Natural killer cell (primary cell): ENCODE data around the gene ACKR3. TPM values are rescaled to one million over a fixed set of nuclear protein-coding genes. Genes with fewer than 3 reads are reported as not detected.

Source experiments
- ATAC-seq, 3 donors: fragments of 150-1000 bp in 2 of 3; fragments of 200-7000 bp in 1 of 3; cut with Tn5 transposase; 1 replicate in 1 of 3; 2 replicates in 2 of 3; pipeline ENCODE4 v1.10.0; 2021; ENCODE audit warnings: mild to moderate bottlenecking in 2 of 3, moderate library complexity in 2 of 3
- DNase-seq, 2 donors: peaks; one replicate each; pipeline versions ENCODE4 v3.0.0 to v3.0.0-alpha.2; 2013 to 2021; ENCODE audit warnings: mixed read lengths in 1 of 2
- H3K27ac ChIP-seq: one replicate; pipeline ENCODE4 v1.5.1; 2013; ENCODE audit warnings: mild to moderate bottlenecking, low read length
- H3K27me3 ChIP-seq: one replicate; pipeline ENCODE4 v1.6.1; 2013; ENCODE audit warnings: low read length; ENCODE audit not compliant: control insufficient read depth, insufficient read depth
- H3K36me3 ChIP-seq: one replicate; pipeline ENCODE4 v1.6.1; 2013; ENCODE audit warnings: low read length; ENCODE audit not compliant: control insufficient read depth, insufficient read depth
- H3K4me1 ChIP-seq: one replicate; pipeline ENCODE4 v1.6.1; 2013; ENCODE audit warnings: low read length; ENCODE audit not compliant: control insufficient read depth, insufficient read depth
- H3K4me3 ChIP-seq: one replicate; pipeline ENCODE4 v1.5.1; 2013; ENCODE audit warnings: low read length
- H3K9me3 ChIP-seq: one replicate; pipeline ENCODE4 v1.6.1; 2013; ENCODE audit warnings: low read length; ENCODE audit not compliant: control insufficient read depth, insufficient read depth
- H3K27ac Mint-ChIP-seq, 2 donors: one replicate each; pipeline ENCODE4 v1.8.0; 2022; ENCODE audit warnings: mild to moderate bottlenecking in 2 of 2, mixed read lengths in 2 of 2, moderate library complexity in 1 of 2
- H3K27me3 Mint-ChIP-seq, 2 donors: one replicate each; pipeline ENCODE4 v1.8.0; 2022; ENCODE audit warnings: low read depth in 2 of 2, mixed read lengths in 2 of 2
- H3K36me3 Mint-ChIP-seq: one replicate; pipeline ENCODE4 v1.8.0; 2022; ENCODE audit warnings: mixed read lengths
- H3K4me1 Mint-ChIP-seq, 2 donors: one replicate each; pipeline ENCODE4 v1.8.0; 2022; ENCODE audit warnings: mixed read lengths in 2 of 2
- H3K4me3 Mint-ChIP-seq: one replicate; pipeline ENCODE4 v1.8.0; 2022; ENCODE audit warnings: mild to moderate bottlenecking, moderate library complexity, mixed read lengths
- H3K9me3 Mint-ChIP-seq, 2 donors: one replicate each; pipeline ENCODE4 v1.8.0; 2022; ENCODE audit warnings: mixed read lengths in 2 of 2
- WGBS: methylation state at CpG from one replicate; pipeline ENCODE4 v1.1.7; 2013; ENCODE audit warnings: missing lambda C conversion rate; ENCODE audit not compliant: insufficient coverage; 5-methylcytosine and 5-hydroxymethylcytosine counted together
- intact Hi-C: fragments of 100-400 bp; cut with micrococcal nuclease; formaldehyde crosslinking; loops from one replicate; pipeline ENCODE4 v1.14.2; 2022
- total RNA-seq, 4 donors: library from RNA; stranded (reverse); fragments of 120-200 nt in 1 of 4; gene quantifications; one replicate each; pipeline versions ENCODE4 v1.2.3 to v1.2.4, GENCODE V29; 2013 to 2022
- TF ChIP-seq, protein P1 (sequence below): fragments of 200-600 bp; IDR thresholded peaks from one replicate; pipeline ENCODE4 v1.8.0; 2022; ENCODE audit warnings: antibody characterized with exemption

The ACKR3 gene
- total RNA-seq, 3 donors from 2014 or later (not counting 1 experiment from before 2014, with no cell fraction given): 4.4 to 5.5 (median 4.6) TPM

DNA sequence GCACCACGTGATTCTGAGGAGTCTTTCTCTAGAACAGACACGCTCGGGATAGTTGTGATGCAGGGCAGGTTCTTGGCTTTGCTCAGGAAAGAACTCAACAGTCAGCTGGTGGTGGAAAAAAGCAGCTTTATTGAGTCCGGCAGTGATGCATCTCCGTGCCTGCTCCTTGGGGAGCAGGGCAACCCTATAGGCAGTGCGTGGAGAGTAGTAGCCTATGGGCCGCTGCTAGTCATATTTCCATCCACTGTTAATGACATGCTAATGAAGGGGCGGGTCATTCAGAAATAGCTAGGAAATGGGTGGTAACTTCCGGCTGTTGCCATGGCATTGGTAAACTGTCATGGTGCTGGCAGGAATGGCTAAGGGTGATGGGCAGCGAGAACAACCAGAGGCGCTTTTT lies 11.6 kb upstream of the ACKR3 start:
- H3K36me3 Mint-ChIP-seq: peaks cover 17% of the 10 kb centered on the region
- DNase-seq (no peak), ATAC-seq (no peak)
- Histone ChIP-seq H3K36me3 (peaks cover 8% of the 10 kb centered on the region), H3K4me3 (no peak overlapping the region), H3K27me3 (no peaks in the 10 kb centered on the region), H3K4me1 (peaks cover 20% of the 10 kb centered on the region), H3K9me3 (peaks cover 10% of the 10 kb centered on the region), H3K27ac (no peak overlapping the region)
- TF ChIP-seq, protein P1, sequence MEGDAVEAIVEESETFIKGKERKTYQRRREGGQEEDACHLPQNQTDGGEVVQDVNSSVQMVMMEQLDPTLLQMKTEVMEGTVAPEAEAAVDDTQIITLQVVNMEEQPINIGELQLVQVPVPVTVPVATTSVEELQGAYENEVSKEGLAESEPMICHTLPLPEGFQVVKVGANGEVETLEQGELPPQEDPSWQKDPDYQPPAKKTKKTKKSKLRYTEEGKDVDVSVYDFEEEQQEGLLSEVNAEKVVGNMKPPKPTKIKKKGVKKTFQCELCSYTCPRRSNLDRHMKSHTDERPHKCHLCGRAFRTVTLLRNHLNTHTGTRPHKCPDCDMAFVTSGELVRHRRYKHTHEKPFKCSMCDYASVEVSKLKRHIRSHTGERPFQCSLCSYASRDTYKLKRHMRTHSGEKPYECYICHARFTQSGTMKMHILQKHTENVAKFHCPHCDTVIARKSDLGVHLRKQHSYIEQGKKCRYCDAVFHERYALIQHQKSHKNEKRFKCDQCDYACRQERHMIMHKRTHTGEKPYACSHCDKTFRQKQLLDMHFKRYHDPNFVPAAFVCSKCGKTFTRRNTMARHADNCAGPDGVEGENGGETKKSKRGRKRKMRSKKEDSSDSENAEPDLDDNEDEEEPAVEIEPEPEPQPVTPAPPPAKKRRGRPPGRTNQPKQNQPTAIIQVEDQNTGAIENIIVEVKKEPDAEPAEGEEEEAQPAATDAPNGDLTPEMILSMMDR: no peak
- WGBS: 97% methylated on average over 11 of the region's 11 CpGs
- peaks cover 3 to 4% of the 10 kb centered on the region in 2 donors for H3K9me3 Mint-ChIP-seq
- intact Hi-C loops: no loop called here
- peaks cover 52 to 71% of the 10 kb centered on the region in 2 donors for H3K4me1 Mint-ChIP-seq
- peak overlapping the region in 1 of 2 donors; percentile 36 for H3K27ac Mint-ChIP-seq
- no peak overlapping the region for H3K4me3 Mint-ChIP-seq
- H3K27me3 Mint-ChIP-seq: no peaks in the 10 kb centered on the region

DNA sequence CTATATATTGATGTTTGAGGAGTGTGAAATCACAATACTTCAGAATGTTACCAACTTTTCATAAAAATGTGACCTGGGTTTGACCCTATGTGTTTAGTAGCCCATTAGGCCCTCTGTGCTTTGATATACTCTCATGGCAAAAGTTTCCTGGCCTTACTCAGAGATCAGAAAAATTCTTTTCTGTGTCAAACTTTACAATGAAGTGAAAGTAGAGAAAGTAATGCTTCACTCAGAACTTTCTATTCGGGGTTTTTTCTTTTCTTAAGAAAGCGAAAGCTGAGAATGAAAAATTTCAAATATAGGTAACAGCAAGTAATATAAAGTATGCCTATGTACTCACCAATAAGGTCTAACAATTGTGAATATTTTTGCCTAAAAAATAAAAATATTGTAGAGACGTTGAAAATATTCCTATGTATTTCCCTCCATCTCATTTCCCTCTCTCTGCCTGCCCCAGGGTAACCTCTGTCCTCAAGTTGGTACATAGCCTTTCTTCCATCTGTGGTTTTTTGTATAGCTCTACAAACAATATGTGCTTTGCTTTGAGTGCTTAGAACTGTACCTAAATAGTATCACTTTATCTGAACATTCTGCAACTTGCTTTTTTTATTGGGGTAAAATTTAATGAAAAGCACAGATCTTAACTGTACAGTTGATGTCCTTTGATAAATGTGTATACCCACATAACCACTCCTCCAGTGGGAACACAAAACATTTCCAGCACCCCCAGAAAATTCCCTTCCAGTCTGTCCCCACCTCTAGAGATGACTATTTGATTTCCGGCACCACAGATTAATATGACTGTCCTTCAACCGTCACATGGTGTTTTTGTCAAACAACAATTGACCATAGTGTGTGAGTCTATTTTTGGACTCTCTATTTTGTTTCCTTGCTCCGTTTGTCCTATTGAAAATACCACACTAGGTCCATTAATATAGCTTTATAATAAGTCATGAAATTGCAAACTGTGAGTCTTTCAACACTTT lies 10.3 kb upstream of the ACKR3 start:
- TF ChIP-seq, protein P1: no peak
- Mint-ChIP-seq H3K27me3 (no peaks in the 10 kb centered on the region), H3K27ac (peak overlapping the region; percentile 58 to 81), H3K36me3 (peaks cover 9% of the 10 kb centered on the region), H3K4me3 (peak overlapping the region; percentile 6), H3K4me1 (peaks cover 45 to 63% of the 10 kb centered on the region in 2 donors), H3K9me3 (peaks cover 0 to under 1% of the 10 kb centered on the region in 2 donors)
- intact Hi-C loops: no loop called here
- WGBS: 100% methylated on average over 1 of the region's 6 CpGs
- Histone ChIP-seq H3K9me3 (peaks cover 9% of the 10 kb centered on the region), H3K36me3 (peaks cover 15% of the 10 kb centered on the region), H3K4me3 (no peak overlapping the region), H3K27ac (no peak overlapping the region), H3K27me3 (no peaks in the 10 kb centered on the region), H3K4me1 (peaks cover 14% of the 10 kb centered on the region)
- peak in 2 of 3 donors; percentile 21 to 38 for ATAC-seq
- DNase-seq: no peak

DNA sequence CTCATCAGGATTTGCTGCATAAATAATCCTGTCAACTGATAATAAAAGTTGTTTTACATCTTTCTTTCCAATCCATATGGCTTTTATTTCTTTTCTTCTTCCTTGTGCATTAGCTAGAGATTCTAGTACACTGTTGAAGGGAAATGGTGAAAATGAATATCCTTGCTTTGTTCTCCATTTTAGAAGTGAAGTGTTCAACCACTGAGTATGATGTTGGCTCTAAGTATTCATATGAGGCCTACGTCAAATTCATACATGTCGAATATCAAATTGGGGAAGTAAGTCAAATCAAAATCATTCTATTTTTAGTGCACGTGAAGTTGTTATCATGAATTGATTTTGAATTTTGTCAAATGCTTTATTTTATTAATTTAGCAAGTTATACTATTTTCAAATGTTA lies 7.8 kb upstream of the ACKR3 start:
- no peak overlapping the region for H3K27ac ChIP-seq
- TF ChIP-seq, protein P1: no peak
- H3K27me3 Mint-ChIP-seq: no peaks in the 10 kb centered on the region
- H3K9me3 ChIP-seq: no peaks in the 10 kb centered on the region
- H3K27ac Mint-ChIP-seq: no peak overlapping the region
- H3K4me3 ChIP-seq: no peak overlapping the region
- intact Hi-C loops: no loop called here
- H3K4me3 Mint-ChIP-seq: no peak overlapping the region
- 100% methylated on average over 2 of the region's 3 CpGs for WGBS
- ATAC-seq (no peak), DNase-seq (no peak)
- H3K4me1 Mint-ChIP-seq: peaks cover 29 to 53% of the 10 kb centered on the region in 2 donors
- H3K27me3 ChIP-seq: no peaks in the 10 kb centered on the region
- peaks cover 7% of the 10 kb centered on the region for H3K36me3 Mint-ChIP-seq
- no peaks in the 10 kb centered on the region for H3K9me3 Mint-ChIP-seq
- peaks cover 4% of the 10 kb centered on the region for H3K4me1 ChIP-seq
- H3K36me3 ChIP-seq: peaks cover 22% of the 10 kb centered on the region
